ENCODE data around the gene SLC35F1. TPM values are rescaled to one million over a fixed set of nuclear protein-coding genes. Genes with fewer than 3 reads are reported as not detected.

Gene SLC35F1
- total and polyA plus RNA-seq, 7 donors, result 0.04 to 0.32 (median 0.14) TPM; not detected in 1

- Histone ChIP-seq H3K36me3 (ENCODE audit: insufficient read depth in 1 of 2, low read depth in 1 of 2) (no peaks in the 10 kb centered on the region), H3K9me3 (peaks cover 6% of the 10 kb centered on the region), H3K4me1 (peaks cover 25% of the 10 kb centered on the region), H3K27ac (peak overlapping the region; percentile 89), H3K4me3 (no peak overlapping the region), H3K27me3 (ENCODE audit: insufficient read depth in 3 of 3, low read length in 2 of 3) (no peaks in the 10 kb centered on the region)
- intact Hi-C loops (cut with DNase I), result loop anchor here in 1 of 2 donors (5.0 kb wide), 1 partner anchor 37 kb away; no protein-coding TSS in a partner anchor
- no peak for DNase-seq
- WGBS, 3 donors, result 33 to 63% (median 60%) methylated on average over 1 of the region's 1 CpG
- peak in 2 of 4 donors; percentile 72 to 73 for ATAC-seq
- TF ChIP-seq CTCF (IDR thresholded peaks at IDR 0.05), result no peak
Observed at GRCh38 chr6:118335325-118335816, 428.3 kb downstream of the SLC35F1 start.

- Histone ChIP-seq H3K9me3 (no peaks in the 10 kb centered on the region), H3K4me3 (no peak overlapping the region), H3K4me1 (no peaks in the 10 kb centered on the region), H3K36me3 (ENCODE audit: insufficient read depth in 1 of 2, low read depth in 1 of 2) (no peaks in the 10 kb centered on the region), H3K27me3 (ENCODE audit: insufficient read depth in 3 of 3, low read length in 2 of 3) (no peaks in the 10 kb centered on the region), H3K27ac (no peak overlapping the region)
- intact Hi-C loops (cut with DNase I), result no loop called here
- DNase-seq, result no peak
- 63 to 77% (median 69%) methylated on average over 6 of the region's 6 CpGs for WGBS, 3 donors
- ATAC-seq, result no peak
- no peak for TF ChIP-seq CTCF (IDR thresholded peaks at IDR 0.05)
Observed at GRCh38 chr6:118344014-118344670, 437.1 kb downstream of the SLC35F1 start.

GRCh38 chr6:118350881-118351430 lies 443.9 kb downstream of the SLC35F1 start:
- peaks cover 3% of the 10 kb centered on the region for H3K4me1 ChIP-seq
- no peak for TF ChIP-seq CTCF (IDR thresholded peaks at IDR 0.05)
- no peaks in the 10 kb centered on the region for H3K9me3 ChIP-seq
- H3K27me3 ChIP-seq (ENCODE audit: insufficient read depth in 3 of 3, low read length in 2 of 3), result no peaks in the 10 kb centered on the region
- H3K36me3 ChIP-seq (ENCODE audit: insufficient read depth in 1 of 2, low read depth in 1 of 2), result no peaks in the 10 kb centered on the region
- H3K27ac ChIP-seq, result no peak overlapping the region
- WGBS, 3 donors, result 75 to 78% (median 76%) methylated on average over 5 of the region's 5 CpGs
- intact Hi-C loops (cut with DNase I), result no loop called here
- DNase-seq (no peak), ATAC-seq (no peak)
- no peak overlapping the region for H3K4me3 ChIP-seq

- Histone ChIP-seq H3K36me3 (ENCODE audit: insufficient read depth in 1 of 2, low read depth in 1 of 2) (no peaks in the 10 kb centered on the region), H3K4me1 (peaks cover 3% of the 10 kb centered on the region), H3K27ac (no peak overlapping the region), H3K27me3 (ENCODE audit: insufficient read depth in 3 of 3, low read length in 2 of 3) (no peaks in the 10 kb centered on the region), H3K9me3 (no peaks in the 10 kb centered on the region), H3K4me3 (no peak overlapping the region)
- peak in 1 of 4 donors; percentile 51 for ATAC-seq
- no peak for DNase-seq
- intact Hi-C loops (cut with DNase I), result no loop called here
- WGBS, 3 donors, result 71 to 84% (median 72%) methylated on average over 2 of the region's 2 CpGs
- no peak for TF ChIP-seq CTCF (IDR thresholded peaks at IDR 0.05)
Observed at GRCh38 chr6:118353564-118353963, 446.5 kb downstream of the SLC35F1 start.
